GM21528 (cell line): Measurements from ENCODE around the gene HSPA1A.
"Not testable (repeated sequence)": the region's sequence is repeated elsewhere in the genome, so short reads cannot be mapped to it uniquely, and the experiment has no call there.

Experiments
- ATAC-seq: cut with Tn5 transposase; IDR thresholded peaks from one replicate; pipeline ENCODE4 v1.9.1; 2021; ENCODE audit warnings: mild to moderate bottlenecking, moderate library complexity; ENCODE audit not compliant: unreplicated experiment, low FRiP score

HSPA1A gene

GRCh38 chr6:31780507-31781243 lies 34.7 kb upstream of the HSPA1A start:
- ATAC-seq, result no peak

- ATAC-seq, result no peak
Observed at GRCh38 chr6:31781244-31782125, 33.9 kb upstream of the HSPA1A start.

GRCh38 chr6:31782126-31782855 lies 33.1 kb upstream of the HSPA1A start:
- ATAC-seq, result no peak

- ATAC-seq, result no peak
Observed at GRCh38 chr6:31784098-31784925, 31.0 kb upstream of the HSPA1A start.

GRCh38 chr6:31785475-31785874 lies 29.9 kb upstream of the HSPA1A start:
- no peak for ATAC-seq

GRCh38 chr6:31791324-31792089 lies 23.8 kb upstream of the HSPA1A start:
- ATAC-seq, result no peak

- no peak for ATAC-seq
Observed at GRCh38 chr6:31792090-31792374, 23.3 kb upstream of the HSPA1A start.

- no peak for ATAC-seq
Observed at GRCh38 chr6:31792761-31793171, 22.6 kb upstream of the HSPA1A start.

GRCh38 chr6:31793927-31794245 lies 21.5 kb upstream of the HSPA1A start:
- not testable (repeated sequence) for ATAC-seq

GRCh38 chr6:31794294-31794865 lies 21.0 kb upstream of the HSPA1A start:
- no peak for ATAC-seq

- ATAC-seq, result peak; percentile 6
Observed at GRCh38 chr6:31794866-31795615, 20.3 kb upstream of the HSPA1A start.

- ATAC-seq, result peak; percentile 67
Observed at GRCh38 chr6:31795616-31796298, 19.6 kb upstream of the HSPA1A start, which contains the start of gene VARS1. Gene VARS1, minus strand, starts transcription at chr6:31795752. Its CDS starts 535 bp downstream, at chr6:31795217.

GRCh38 chr6:31796993-31797385 lies 18.4 kb upstream of the HSPA1A start:
- no peak for ATAC-seq

- ATAC-seq, result no peak
Observed at GRCh38 chr6:31797588-31797987, 17.8 kb upstream of the HSPA1A start.

GRCh38 chr6:31799781-31800180 lies 15.6 kb upstream of the HSPA1A start:
- no peak for ATAC-seq

GRCh38 chr6:31801031-31801927 lies 14.1 kb upstream of the HSPA1A start:
- not testable (repeated sequence) for ATAC-seq

GRCh38 chr6:31805939-31806469 lies 9.3 kb upstream of the HSPA1A start:
- no peak for ATAC-seq
